A549 (cell line): Measurements from ENCODE around the gene ZFPL1. TPM values are rescaled to one million over a fixed set of nuclear protein-coding genes. Genes with fewer than 3 reads are reported as not detected.
"Not testable (repeated sequence)": the region's sequence is repeated elsewhere in the genome, so short reads cannot be mapped to it uniquely, and the experiment has no call there.

Source experiments
- ATAC-seq, 2 experiments: fragments of 200-7000 bp in 1 of 2; fragments of >200 bp in 1 of 2; cut with Nextera tagmentation in 1 of 2; cut with Tn5 transposase in 1 of 2; 3 replicates each; pipeline versions ENCODE4 v1.8.0 to v1.9.1; 2018 to 2020; ENCODE audit warnings: mild to moderate bottlenecking in 1 of 2, moderate library complexity in 1 of 2
- CTCF ChIA-PET: fragments of 300-600 bp; sonication (Branson Sonifier 250); formaldehyde crosslinking; extraction: SDS; loops from one replicate; lab custom pipeline; 2021; ENCODE audit warnings: antibody characterized with exemption, inconsistent platforms; lab: Yijun Ruan, JAX
- POLR2A ChIA-PET: fragments of 350-600 bp; formaldehyde crosslinking; extraction: SDS; loops from one replicate; lab custom pipeline; 2021; ENCODE audit warnings: antibody characterized with exemption, inconsistent platforms; lab: Yijun Ruan, JAX
- DNase-seq, 2 experiments: peaks; one replicate each; pipeline versions ENCODE4 v3.0.0 to v3.0.0-alpha.2; 2011 to 2016; ENCODE audit warnings: low read depth in 1 of 2, low spot score in 1 of 2
- FAIRE-seq: peaks from 2 replicates; lab custom pipeline; 2011; peaks lifted over from hg19 to GRCh38; lab: Jason Lieb, UNC
- H3K27ac ChIP-seq, 2 experiments: fragments of >200 bp; sonication (Bioruptor Twin); formaldehyde crosslinking; 3 replicates each; pipeline ENCODE4 v1.5.1; 2016 to 2017
- H3K4me1 ChIP-seq: fragments of >200 bp; sonication (Bioruptor Twin); formaldehyde crosslinking; 3 replicates; pipeline ENCODE4 v1.6.1; 2016
- H3K4me2 ChIP-seq: fragments of >200 bp; sonication (Bioruptor Twin); formaldehyde crosslinking; 3 replicates; pipeline ENCODE4 v1.6.1; 2016
- H3K4me3 ChIP-seq: fragments of >200 bp; sonication (Bioruptor Twin); formaldehyde crosslinking; 3 replicates; pipeline ENCODE4 v1.5.1; 2016
- H3K9me3 ChIP-seq: fragments of >200 bp; sonication (Bioruptor Twin); formaldehyde crosslinking; 3 replicates; pipeline ENCODE4 v1.6.1; 2016
- CHD2 ChIP-seq: fragments of 150-350 bp; IDR thresholded peaks from 2 replicates; pipeline ENCODE4 v1.6.1; 2014; ENCODE audit warnings: low read length; ENCODE audit not compliant: partially characterized antibody
- HOXA7 ChIP-seq: fragments of 250-450 bp; sonication (Bioruptor Pico); IDR thresholded peaks from 2 replicates; pipeline ENCODE4 v1.5.0; 2020; ENCODE audit warnings: mild to moderate bottlenecking, moderate library complexity
- MAFK ChIP-seq: fragments of 450-650 bp; IDR thresholded peaks from 2 replicates; pipeline ENCODE4 v1.6.1; 2014; ENCODE audit not compliant: partially characterized antibody
- NR3C1 ChIP-seq: fragments of >200 bp; sonication (Bioruptor Twin); formaldehyde crosslinking; IDR thresholded peaks from 3 replicates; pipeline ENCODE4 v1.6.1; 2017
- POLR2A ChIP-seq: IDR thresholded peaks from 2 replicates; pipeline ENCODE4 v1.6.1; 2012; ENCODE audit warnings: mild to moderate bottlenecking, low read length
- REST ChIP-seq: fragments of 200-600 bp; sonication (generic); IDR thresholded peaks from 2 replicates; pipeline ENCODE4 v1.6.1; 2016; ENCODE audit warnings: antibody characterized with exemption, mild to moderate bottlenecking, moderate library complexity
- RNF2 ChIP-seq: fragments of 200-600 bp; sonication (generic); IDR thresholded peaks from 2 replicates; pipeline ENCODE4 v1.6.1; 2016; ENCODE audit warnings: low read depth, mild to moderate bottlenecking, antibody characterized with exemption, moderate library complexity, borderline replicate concordance
- SMC3 ChIP-seq: fragments of >200 bp; sonication (Bioruptor Twin); formaldehyde crosslinking; IDR thresholded peaks from 3 replicates; pipeline ENCODE4 v1.6.1; 2018; ENCODE audit warnings: inconsistent platforms
- SREBF2 ChIP-seq: fragments of 450-650 bp; IDR thresholded peaks from 2 replicates; pipeline ENCODE4 v1.6.1; 2014; ENCODE audit warnings: mild to moderate bottlenecking, moderate library complexity
- WGBS: methylation state at CpG from one replicate; pipeline ENCODE4 v1.1.6; 2017; ENCODE audit errors: missing lambda C conversion rate; 5-methylcytosine and 5-hydroxymethylcytosine counted together
- polyA plus RNA-seq, 4 experiments: library from polyadenylated mRNA; depleted of rRNA in 3 of 4; stranded (reverse); fragments of >200 nt; fragmentation: RNase III in 1 of 4; extraction: RNeasy Plus Mini Kit Qiagen cat#74134 plus additional on column Dnase treatment in 1 of 4; gene quantifications; 2 replicates in 3 of 4; 3 replicates in 1 of 4; pipeline ENCODE4 v1.2.3, GENCODE V29; 2011 to 2017
- TF ChIP-seq, protein P1 (sequence below): fragments of >200 bp; sonication (Bioruptor Twin); formaldehyde crosslinking; IDR thresholded peaks from 3 replicates; pipeline ENCODE4 v1.5.1; 2016
- TF ChIP-seq, protein P2 (sequence below): fragments of >200 bp; sonication (Bioruptor Twin); formaldehyde crosslinking; IDR thresholded peaks from 3 replicates; pipeline ENCODE4 v1.6.1; 2016
- TF ChIP-seq, protein P3 (sequence below): fragments of 450-650 bp; IDR thresholded peaks from 2 replicates; pipeline ENCODE4 v1.6.1; 2014; ENCODE audit warnings: antibody characterized with exemption

ZFPL1 gene
- polyA plus RNA-seq, 2 of the 4 experiments (the other 2 are of a cell fraction): 30.1 to 31.7 TPM

- TF ChIP-seq REST (no peak; the same call in 1 of the 2 replicates), SREBF2 (no peak), NR3C1 (no peak), MAFK (no peak)
- TF ChIP-seq, protein P1, sequence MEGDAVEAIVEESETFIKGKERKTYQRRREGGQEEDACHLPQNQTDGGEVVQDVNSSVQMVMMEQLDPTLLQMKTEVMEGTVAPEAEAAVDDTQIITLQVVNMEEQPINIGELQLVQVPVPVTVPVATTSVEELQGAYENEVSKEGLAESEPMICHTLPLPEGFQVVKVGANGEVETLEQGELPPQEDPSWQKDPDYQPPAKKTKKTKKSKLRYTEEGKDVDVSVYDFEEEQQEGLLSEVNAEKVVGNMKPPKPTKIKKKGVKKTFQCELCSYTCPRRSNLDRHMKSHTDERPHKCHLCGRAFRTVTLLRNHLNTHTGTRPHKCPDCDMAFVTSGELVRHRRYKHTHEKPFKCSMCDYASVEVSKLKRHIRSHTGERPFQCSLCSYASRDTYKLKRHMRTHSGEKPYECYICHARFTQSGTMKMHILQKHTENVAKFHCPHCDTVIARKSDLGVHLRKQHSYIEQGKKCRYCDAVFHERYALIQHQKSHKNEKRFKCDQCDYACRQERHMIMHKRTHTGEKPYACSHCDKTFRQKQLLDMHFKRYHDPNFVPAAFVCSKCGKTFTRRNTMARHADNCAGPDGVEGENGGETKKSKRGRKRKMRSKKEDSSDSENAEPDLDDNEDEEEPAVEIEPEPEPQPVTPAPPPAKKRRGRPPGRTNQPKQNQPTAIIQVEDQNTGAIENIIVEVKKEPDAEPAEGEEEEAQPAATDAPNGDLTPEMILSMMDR: peak; percentile 88
- TF ChIP-seq, protein P2, sequence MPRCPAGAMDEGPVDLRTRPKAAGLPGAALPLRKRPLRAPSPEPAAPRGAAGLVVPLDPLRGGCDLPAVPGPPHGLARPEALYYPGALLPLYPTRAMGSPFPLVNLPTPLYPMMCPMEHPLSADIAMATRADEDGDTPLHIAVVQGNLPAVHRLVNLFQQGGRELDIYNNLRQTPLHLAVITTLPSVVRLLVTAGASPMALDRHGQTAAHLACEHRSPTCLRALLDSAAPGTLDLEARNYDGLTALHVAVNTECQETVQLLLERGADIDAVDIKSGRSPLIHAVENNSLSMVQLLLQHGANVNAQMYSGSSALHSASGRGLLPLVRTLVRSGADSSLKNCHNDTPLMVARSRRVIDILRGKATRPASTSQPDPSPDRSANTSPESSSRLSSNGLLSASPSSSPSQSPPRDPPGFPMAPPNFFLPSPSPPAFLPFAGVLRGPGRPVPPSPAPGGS: 0 out of 3 replicates have a peak, but pooled peaks have one; percentile 36
Observed at GRCh38 chr11:65117206-65118096, 33.4 kb downstream of the ZFPL1 start, which contains the start of gene ZNHIT2 (continued).

DNA sequence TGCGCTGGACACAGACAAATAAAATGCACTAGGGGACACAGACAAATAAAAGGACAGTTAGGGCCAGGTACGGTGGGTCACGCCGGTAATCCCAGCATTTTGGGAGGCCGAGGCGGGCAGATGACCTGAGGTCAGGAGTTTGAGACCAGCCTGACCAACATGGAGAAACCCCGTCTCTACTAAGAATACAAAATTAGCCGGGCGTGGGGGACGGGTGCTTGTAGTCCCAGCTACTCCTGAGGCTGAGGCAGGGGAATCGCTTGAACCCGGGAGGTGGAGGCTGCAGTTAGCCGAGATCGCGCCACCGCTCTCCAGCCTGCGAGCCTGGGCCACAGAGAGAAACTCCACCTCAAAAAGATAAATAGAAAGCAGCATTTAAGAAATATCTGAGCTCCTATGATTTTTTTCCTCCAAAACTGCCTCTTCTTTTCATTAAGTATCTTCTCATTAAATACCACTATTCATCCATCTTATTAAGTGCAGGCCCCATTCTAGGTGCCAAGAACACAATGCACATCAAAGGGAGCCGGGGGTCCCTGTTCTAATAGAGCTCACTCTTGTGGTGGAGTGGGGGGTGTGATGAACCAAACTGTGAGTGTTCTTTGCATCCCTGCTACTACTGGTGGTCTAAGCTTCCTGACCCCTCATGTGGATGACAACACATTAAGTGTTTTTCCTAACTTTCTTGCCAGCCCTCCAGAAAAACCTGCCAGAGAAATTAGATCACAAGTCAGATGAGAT lies 34.2 kb downstream of the ZFPL1 start:
- H3K4me3 ChIP-seq: no peak overlapping the region
- ChIA-PET CTCF (interaction anchor here (0.8 to 6.3 kb wide), 25 partner anchors 8 to 376 kb away, joined by 3 to 75 read pairs (median 5); partner anchors contain the start of genes ARL2, BATF2, CAPN1 and SYVN1), POLR2A (interaction anchor here (0.6 to 2.0 kb wide), 9 partner anchors 8 to 341 kb away, joined by 3 to 16 read pairs (median 4); partner anchors contain the start of genes CAPN1, DPF2, SNX15 and SYVN1)
- DNase-seq (no peak), ATAC-seq (no peak)
- no peak overlapping the region for H3K27ac ChIP-seq
- peaks cover 31% of the 10 kb centered on the region; the same call in 2 of the 3 replicates for H3K4me1 ChIP-seq
- WGBS: 76% methylated on average over 18 of the region's 18 CpGs
- H3K4me2 ChIP-seq: no peak overlapping the region
- TF ChIP-seq SMC3: no peak
- no peak for TF ChIP-seq CHD2
- TF ChIP-seq MAFK: no peak
- TF ChIP-seq RNF2: no peak
- TF ChIP-seq POLR2A: no peak
- TF ChIP-seq, protein P3, sequence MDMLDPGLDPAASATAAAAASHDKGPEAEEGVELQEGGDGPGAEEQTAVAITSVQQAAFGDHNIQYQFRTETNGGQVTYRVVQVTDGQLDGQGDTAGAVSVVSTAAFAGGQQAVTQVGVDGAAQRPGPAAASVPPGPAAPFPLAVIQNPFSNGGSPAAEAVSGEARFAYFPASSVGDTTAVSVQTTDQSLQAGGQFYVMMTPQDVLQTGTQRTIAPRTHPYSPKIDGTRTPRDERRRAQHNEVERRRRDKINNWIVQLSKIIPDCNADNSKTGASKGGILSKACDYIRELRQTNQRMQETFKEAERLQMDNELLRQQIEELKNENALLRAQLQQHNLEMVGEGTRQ: no peak
- TF ChIP-seq HOXA7 (CRISPR knock-in tag): 0 out of 2 replicates have a peak, but pooled peaks have one; percentile 13
- TF ChIP-seq, all 56 proteins: peak for 1
- no peaks in the 10 kb centered on the region for H3K9me3 ChIP-seq
- FAIRE-seq: no peak

- H3K27ac ChIP-seq, ATAC-seq, DNase-seq, FAIRE-seq, H3K4me3 ChIP-seq, H3K4me2 ChIP-seq, H3K9me3 ChIP-seq: not testable (repeated sequence)
- 93% methylated on average over 18 of the region's 18 CpGs for WGBS
- CTCF ChIA-PET: interaction anchor here (0.8 to 6.3 kb wide), 22 partner anchors 9 to 377 kb away, joined by 3 to 75 read pairs (median 5); partner anchors contain the start of genes ARL2, CAPN1, SYVN1 and TM7SF2
- peaks cover 29% of the 10 kb centered on the region; the same call in 2 of the 3 replicates for H3K4me1 ChIP-seq
- POLR2A ChIA-PET: interaction anchor here (2.0 kb wide), 1 partner anchor 62 kb away, joined by 16 read pairs; the partner anchor contains the start of gene CAPN1
Observed at GRCh38 chr11:65118891-65119669, 35.1 kb downstream of the ZFPL1 start.
